Measurements from ENCODE around the gene CDCA4. TPM values are rescaled to one million over a fixed set of nuclear protein-coding genes. Genes with fewer than 3 reads are reported as not detected.
"Not testable (repeated sequence)": the region's sequence is repeated elsewhere in the genome, so short reads cannot be mapped to it uniquely, and the experiment has no call there.

Gene CDCA4
- 1 to 10 TPM; 3.2 to 3.3 TPM for total RNA-seq
- long read RNA-seq, transcript CDCA4-201 (2 exons, 2,513 nt), result major isoform, 5 of 8 reads
- long read RNA-seq, partial matches to known transcripts, result 0 of 8 reads
- long read RNA-seq, other reads (novel, unspliced or antisense), result 3 of 8 reads

DNA sequence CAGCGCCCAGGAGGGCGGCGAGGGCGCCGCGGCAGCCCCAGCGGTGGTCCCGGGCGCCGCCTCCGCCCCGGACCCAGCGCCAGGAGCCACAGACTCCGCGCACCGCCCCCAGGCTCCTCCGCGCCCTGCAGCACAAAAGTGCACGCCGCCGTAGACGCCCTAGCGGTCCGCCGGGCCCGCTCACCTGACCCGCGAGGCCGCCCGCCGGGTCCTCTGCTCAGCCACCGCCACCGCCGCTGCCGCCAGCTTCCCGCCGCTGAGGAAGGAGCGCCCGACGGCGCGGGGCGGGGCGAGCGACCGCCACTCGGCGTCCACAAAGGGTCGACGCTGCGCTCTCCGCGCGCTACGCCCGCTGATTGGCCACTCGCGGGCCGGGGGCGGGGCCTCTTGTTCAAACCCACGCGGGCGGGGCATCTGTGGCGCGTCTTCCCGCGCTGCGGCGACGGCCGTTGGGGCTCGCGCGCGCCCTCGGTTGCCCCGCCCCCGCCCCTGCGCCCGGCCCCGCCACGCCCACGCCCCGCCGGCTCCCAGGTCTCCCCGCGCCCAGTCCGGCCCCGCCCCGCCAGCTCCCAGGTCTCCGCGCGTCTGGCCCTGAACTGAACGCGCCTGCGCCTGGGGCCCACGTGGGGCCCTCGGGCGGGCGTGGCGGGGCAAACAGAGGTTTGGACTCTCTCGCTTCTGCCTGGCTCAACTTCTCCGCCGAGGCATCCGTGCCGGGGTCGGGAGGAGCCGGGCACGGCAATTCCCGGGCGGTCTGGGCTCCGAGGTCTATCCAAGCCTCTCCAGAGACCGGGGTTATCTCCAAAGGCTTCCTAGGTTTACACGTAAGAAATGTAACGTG lies at the start of gene CDCA4:
CDCA4 (minus strand) TSS at position 269 of the 841 bp plus-strand sequence. CDS start 9,154 bp downstream, outside the sequence.
- peak; percentile 98 for DNase-seq
- peak; percentile 96 to 97 for ATAC-seq
- intact Hi-C loops (cut with DNase I), result loop anchor here in 1 of 2 donors (5.0 kb wide), 1 partner anchor 39 kb away; no protein-coding TSS in a partner anchor

DNA sequence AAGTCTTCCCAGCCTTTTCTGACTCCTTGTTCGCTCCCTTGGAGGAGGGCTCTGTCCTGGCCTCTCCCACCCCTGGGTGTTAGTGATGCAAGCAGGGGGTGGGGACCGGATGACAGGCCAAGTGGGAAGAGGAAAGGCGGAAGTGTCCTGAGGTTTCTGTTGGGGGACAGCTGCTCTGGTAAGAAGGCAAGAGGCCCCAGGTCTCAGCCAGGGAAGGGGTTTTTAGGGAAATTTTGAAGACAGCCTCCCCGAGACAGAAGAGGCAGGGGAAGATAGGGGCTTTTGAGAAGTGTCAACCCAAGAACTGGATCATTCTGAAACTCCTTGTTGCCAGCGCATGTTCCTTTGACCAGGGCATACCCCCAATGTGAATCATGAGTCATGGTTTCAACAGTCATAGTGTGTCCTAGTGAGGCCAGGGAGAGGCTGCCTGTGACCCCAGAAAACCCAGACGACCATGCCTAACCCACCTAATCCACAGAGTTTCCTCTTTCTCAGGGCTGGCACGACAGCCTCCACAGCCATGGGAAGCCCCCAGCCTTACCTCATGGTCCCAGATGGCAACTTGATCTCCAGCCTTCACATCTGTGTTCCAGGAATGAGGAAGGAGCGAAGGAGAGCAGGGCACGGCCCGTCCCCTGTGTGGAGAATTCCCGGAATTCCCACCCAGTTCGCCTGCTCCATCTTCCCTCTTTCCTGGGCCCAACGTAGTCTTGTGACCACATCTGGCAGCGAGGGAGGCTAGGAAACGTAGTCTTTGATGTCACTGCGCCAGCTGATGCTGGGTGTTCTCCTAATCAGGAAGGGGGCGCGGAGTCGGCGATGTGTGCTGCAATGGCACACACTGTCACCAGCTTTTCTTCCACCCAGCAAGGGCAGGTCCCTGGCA lies 49.2 kb upstream of the CDCA4 start:
- intact Hi-C loops (cut with DNase I), result no loop called here
- DNase-seq (peak; percentile 54), ATAC-seq (peak; percentile 21 to 33)

DNA sequence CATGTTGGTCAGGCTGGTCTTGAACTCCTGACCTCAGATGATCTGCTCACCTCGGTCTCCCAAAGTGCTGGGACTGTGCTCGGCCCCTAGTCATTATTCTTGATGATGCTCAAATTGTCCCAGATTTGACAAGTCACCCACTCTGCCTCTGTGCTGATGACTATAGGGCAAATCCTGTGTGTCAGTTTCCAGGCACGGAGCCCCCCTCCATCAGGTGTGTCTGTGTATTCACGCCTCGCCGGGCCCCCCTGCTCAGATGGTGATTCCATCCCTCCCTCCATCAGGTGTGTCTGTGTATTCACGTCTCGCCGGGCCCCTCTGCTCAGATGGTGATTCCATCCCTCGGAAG lies 48.6 kb upstream of the CDCA4 start:
- no peak for ATAC-seq
- intact Hi-C loops (cut with DNase I), result no loop called here

DNA sequence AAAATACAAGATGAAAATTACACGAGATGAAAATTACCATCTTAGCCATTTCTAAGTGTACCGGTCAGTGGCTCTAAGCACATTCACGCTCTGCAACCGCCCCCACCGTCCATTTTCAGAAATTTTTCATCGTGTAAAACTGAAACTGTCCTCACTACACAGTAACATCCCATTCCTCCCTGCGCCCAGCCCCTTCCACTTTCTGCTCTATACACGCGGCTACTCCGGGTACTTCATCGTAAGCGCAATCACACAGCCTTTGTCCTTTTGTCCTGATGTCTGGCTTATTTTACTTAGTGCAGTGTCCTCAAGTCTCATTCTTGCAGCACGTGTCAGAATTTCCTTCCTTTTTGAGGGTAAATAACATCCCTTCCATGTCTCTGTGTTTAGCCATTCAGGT lies 47.9 kb upstream of the CDCA4 start:
- intact Hi-C loops (cut with DNase I), result no loop called here
- ATAC-seq, result no peak
- DNase-seq, result no peak

More for the DNA sequence above, 48.6 kb upstream of the CDCA4 start:
- DNase-seq, result peak; percentile 22

DNA sequence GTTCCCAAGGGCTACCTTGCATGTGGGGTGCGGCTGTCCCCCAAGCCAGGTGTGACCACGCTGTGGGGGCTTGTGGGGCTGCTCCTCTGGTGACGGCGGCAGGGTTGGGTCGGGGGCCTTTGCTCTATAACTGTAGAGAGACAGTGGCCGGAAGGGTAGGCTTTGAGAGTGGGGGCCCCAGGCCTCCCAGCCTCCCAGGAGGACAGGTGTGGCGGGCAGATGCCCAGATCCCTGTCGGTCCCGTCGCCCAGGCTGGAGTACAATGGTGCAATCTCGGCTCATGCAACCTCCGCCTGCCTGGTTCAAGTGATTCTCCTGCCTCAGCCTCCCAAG lies 47.1 kb upstream of the CDCA4 start:
- DNase-seq (no peak), ATAC-seq (no peak)
- intact Hi-C loops (cut with DNase I), result no loop called here

- intact Hi-C loops (cut with DNase I), result no loop called here
- DNase-seq (peak; percentile 21), ATAC-seq (no peak)
Observed at GRCh38 chr14:105067140-105067968, 46.5 kb upstream of the CDCA4 start.

- no peak for DNase-seq
- intact Hi-C loops (cut with DNase I), result no loop called here
- no peak for ATAC-seq
Observed at GRCh38 chr14:105066240-105067071, 45.6 kb upstream of the CDCA4 start.

- intact Hi-C loops (cut with DNase I), result no loop called here
- DNase-seq, result peak; percentile 48
Observed at GRCh38 chr14:105065280-105066228, 44.7 kb upstream of the CDCA4 start, which contains the start of gene GPR132. TSS of gene GPR132 (minus strand) at chr14:105065430. CDS start at chr14:105055420, 10,010 bp downstream.

DNA sequence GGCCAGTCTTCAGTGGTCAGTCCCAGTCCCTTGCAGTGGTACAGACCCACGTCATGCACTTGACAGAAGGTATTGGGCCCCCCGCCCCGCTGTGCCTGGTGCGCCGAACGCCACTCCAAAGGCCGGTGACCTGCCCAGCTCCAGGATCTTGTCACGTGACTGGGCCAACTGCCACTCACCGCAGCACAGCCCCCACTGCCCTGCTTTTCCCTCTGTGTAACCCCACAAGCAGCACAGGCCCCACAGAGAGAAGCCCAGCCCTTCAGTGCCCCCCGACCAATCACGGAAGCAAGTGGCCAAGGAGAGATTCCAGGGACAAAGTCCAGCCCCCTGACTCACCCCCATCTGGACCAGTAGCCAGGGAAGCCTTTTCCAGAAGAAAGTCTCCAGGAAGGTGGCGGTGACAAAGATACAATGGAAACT lies 43.8 kb upstream of the CDCA4 start:
- intact Hi-C loops (cut with DNase I), result no loop called here
- DNase-seq (no peak), ATAC-seq (peak in 1 of 2 donors; percentile 18)

More at GRCh38 chr14:105065280-105066228, 44.7 kb upstream of the CDCA4 start, which contains the start of gene GPR132:
- ATAC-seq, result peak; percentile 54 to 60

- intact Hi-C loops (cut with DNase I), result no loop called here
- no peak for ATAC-seq
Observed at GRCh38 chr14:105064001-105064400, 43.1 kb upstream of the CDCA4 start.

GRCh38 chr14:105063506-105063905 lies 42.6 kb upstream of the CDCA4 start:
- DNase-seq; intact Hi-C loops (cut with DNase I); ATAC-seq: not testable (repeated sequence)

More at GRCh38 chr14:105064001-105064400, 43.1 kb upstream of the CDCA4 start:
- DNase-seq, result no peak

- intact Hi-C loops (cut with DNase I), result no loop called here
- ATAC-seq (no peak), DNase-seq (no peak)
Observed at GRCh38 chr14:105063056-105063455, 42.2 kb upstream of the CDCA4 start.

GRCh38 chr14:105062048-105062433 lies 41.2 kb upstream of the CDCA4 start:
- intact Hi-C loops (cut with DNase I), result no loop called here
- ATAC-seq (no peak), DNase-seq (no peak)

DNA sequence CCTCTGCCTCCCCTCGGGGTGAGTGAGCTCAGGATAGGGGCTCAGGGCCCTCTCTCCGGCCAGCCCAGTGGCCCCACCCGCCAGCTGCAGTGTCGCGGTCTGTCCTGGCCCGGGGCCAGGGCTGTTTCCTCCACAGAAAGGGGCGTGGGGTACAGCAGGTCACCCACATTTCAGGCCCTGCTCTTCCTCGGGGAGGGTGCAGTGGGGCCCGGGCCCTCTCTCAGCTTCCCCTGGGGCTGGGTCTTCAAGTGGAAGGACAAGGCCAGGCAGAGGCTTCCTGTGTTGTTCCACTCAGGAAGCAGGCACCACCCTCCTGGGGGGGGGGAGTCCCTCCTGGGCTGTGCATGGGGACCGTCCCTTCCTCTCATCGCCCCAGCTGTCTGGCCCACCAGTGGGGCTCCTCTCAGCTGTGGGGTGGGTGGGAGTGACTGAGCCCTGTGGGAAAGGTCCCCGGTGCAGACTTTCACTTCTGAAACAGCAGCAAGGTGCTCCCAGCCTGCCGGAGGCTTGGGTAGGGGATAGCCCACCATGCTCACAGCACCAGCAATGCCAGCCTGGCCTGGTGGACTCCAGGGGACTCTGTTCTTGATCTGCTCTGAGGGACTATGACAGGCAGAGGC lies 40.7 kb upstream of the CDCA4 start:
- intact Hi-C loops (cut with DNase I), result no loop called here
- ATAC-seq (peak; percentile 5 to 44), DNase-seq (peak; percentile 62)

DNA sequence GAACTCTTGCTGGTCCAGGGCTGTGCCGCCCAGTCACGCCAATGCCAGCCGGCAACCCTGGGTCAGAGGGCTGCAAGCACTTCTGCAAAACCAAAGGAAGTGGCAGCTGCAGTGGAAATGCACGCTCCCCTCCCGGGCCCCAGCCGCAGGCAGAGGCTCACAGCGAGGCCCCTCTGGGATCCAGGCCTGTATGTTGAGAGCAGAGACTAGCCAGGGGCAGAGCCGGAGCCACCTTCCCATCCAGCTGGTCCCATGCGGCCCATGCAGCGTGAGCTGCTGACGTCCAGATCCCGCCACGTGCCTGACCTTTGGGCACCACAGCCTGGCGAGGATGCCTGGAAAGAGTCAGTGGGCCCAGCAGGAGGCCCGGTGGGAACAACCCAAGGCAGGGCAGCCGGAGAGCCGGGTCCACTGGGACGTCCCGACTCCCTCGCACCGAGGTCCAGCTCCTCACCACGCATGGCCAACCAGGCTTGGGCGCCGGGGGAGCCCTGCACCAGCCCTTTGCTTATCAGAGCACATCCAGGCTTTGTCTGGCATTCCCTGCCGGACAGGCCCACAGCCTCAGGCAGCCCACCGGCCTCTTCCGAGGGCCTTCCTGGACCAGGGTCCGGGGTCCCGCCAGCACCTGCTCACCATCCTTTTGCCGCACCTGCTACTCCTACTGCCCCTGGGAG lies 40.0 kb upstream of the CDCA4 start:
- intact Hi-C loops (cut with DNase I), result no loop called here
- ATAC-seq (peak; percentile 32 to 34), DNase-seq (no peak)

All from left cardiac atrium (tissue), 4 donors.